Hepatocyte (in vitro differentiated cells): ENCODE measurements around the gene FCHSD2. TPM values are rescaled to one million over a fixed set of nuclear protein-coding genes. Genes with fewer than 3 reads are reported as not detected.

Experiments used
- DNase-seq: peaks from one replicate; pipeline ENCODE4 v3.0.0-alpha.2; 2016; ENCODE audit warnings: low spot score
- H2AFZ ChIP-seq: fragments of 200-600 bp; sonication (generic); 2 replicates; pipeline ENCODE4 v1.6.0; 2016; ENCODE audit warnings: antibody characterized with exemption, mild to moderate bottlenecking
- H3K27ac ChIP-seq: fragments of 200-600 bp; sonication (generic); 2 replicates; pipeline ENCODE4 v1.5.1; 2016; ENCODE audit warnings: mild to moderate bottlenecking
- H3K27me3 ChIP-seq: fragments of 200-600 bp; sonication (generic); 2 replicates; pipeline ENCODE4 v1.6.1; 2016
- H3K36me3 ChIP-seq: fragments of 200-600 bp; sonication (generic); replicated peaks from 2 replicates; pipeline ENCODE4 v1.5.1; 2016; ENCODE audit warnings: low read depth; ENCODE audit not compliant: insufficient read depth
- H3K4me1 ChIP-seq: fragments of 200-600 bp; sonication (generic); 2 replicates; pipeline ENCODE4 v1.5.1; 2016; ENCODE audit warnings: mild to moderate bottlenecking, moderate library complexity; ENCODE audit not compliant: insufficient read depth
- H3K4me2 ChIP-seq: fragments of 200-600 bp; sonication (generic); 2 replicates; pipeline ENCODE4 v1.6.0; 2016
- H3K4me3 ChIP-seq: fragments of 200-600 bp; sonication (generic); 2 replicates; pipeline ENCODE4 v1.5.1; 2016; ENCODE audit warnings: mild to moderate bottlenecking
- H3K79me2 ChIP-seq: fragments of 200-600 bp; sonication (generic); 2 replicates; pipeline ENCODE4 v1.6.0; 2017; ENCODE audit warnings: mild to moderate bottlenecking
- H3K9me2 ChIP-seq: fragments of 200-600 bp; sonication (generic); replicated peaks from 2 replicates; pipeline ENCODE4 v1.6.0; 2017; ENCODE audit warnings: mild to moderate bottlenecking; ENCODE audit not compliant: insufficient read depth
- H3K9me3 ChIP-seq: fragments of 200-600 bp; sonication (generic); 2 replicates; pipeline ENCODE4 v1.5.1; 2016; ENCODE audit warnings: low read depth, mild to moderate bottlenecking
- H4K20me1 ChIP-seq: fragments of 200-600 bp; sonication (generic); 2 replicates; pipeline ENCODE4 v1.6.0; 2016; ENCODE audit warnings: mild to moderate bottlenecking; ENCODE audit not compliant: insufficient read depth, poor library complexity, severe bottlenecking
- EZH2 ChIP-seq: fragments of 200-600 bp; sonication (generic); IDR thresholded peaks from 2 replicates; pipeline ENCODE4 v1.6.1; 2016; ENCODE audit warnings: antibody characterized with exemption, mild to moderate bottlenecking, borderline replicate concordance
- EZH2phosphoT487 ChIP-seq: fragments of 200-600 bp; sonication (generic); IDR thresholded peaks from one replicate; pipeline ENCODE4 v1.6.1; 2018; ENCODE audit warnings: antibody characterized with exemption, mild to moderate bottlenecking, low read depth, moderate library complexity; ENCODE audit not compliant: unreplicated experiment, severe bottlenecking
- WGBS: methylation state at CpG from one replicate; pipeline ENCODE4 v1.1.6; 2016; ENCODE audit warnings: low lambda C conversion rate; ENCODE audit errors: missing lambda C conversion rate; 5-methylcytosine and 5-hydroxymethylcytosine counted together
- polyA plus RNA-seq: library from polyadenylated mRNA; unstranded; fragments of >200 nt; fragmentation: Nextera tagmentation; extraction: Ambion mirVana; gene quantifications from 2 replicates; pipeline ENCODE4 v1.2.1, GENCODE V29; 2016
- total RNA-seq: library from RNA; depleted of rRNA; stranded (reverse); fragments of >200 nt; gene quantifications from 2 replicates; pipeline ENCODE4 v1.2.3, GENCODE V29; 2014
- TF ChIP-seq, protein P1 (sequence below): fragments of 200-600 bp; sonication (generic); IDR thresholded peaks from 2 replicates; pipeline ENCODE4 v1.5.1; 2016; ENCODE audit warnings: antibody characterized with exemption, mild to moderate bottlenecking; ENCODE audit not compliant: poor library complexity

The FCHSD2 gene
- total and polyA plus RNA-seq, 2 experiments from 2014 or later = 9.1 to 13.1 TPM

GRCh38 chr11:72885749-72886609 is 256.1 kb downstream of the FCHSD2 start:
- Histone ChIP-seq H3K4me1 (no peaks in the 10 kb centered on the region), H2AFZ (no peak overlapping the region)
- no peak for DNase-seq

GRCh38 chr11:72876147-72876546 is 266.0 kb downstream of the FCHSD2 start:
- H2AFZ ChIP-seq = no peak overlapping the region
- no peaks in the 10 kb centered on the region for H3K9me2 ChIP-seq
- H3K27ac ChIP-seq = no peak overlapping the region
- H3K4me3 ChIP-seq = no peak overlapping the region
- no peaks in the 10 kb centered on the region for H3K4me1 ChIP-seq
- no peaks in the 10 kb centered on the region for H3K79me2 ChIP-seq
- no peaks in the 10 kb centered on the region for H4K20me1 ChIP-seq
- no peaks in the 10 kb centered on the region for H3K36me3 ChIP-seq
- no peak overlapping the region for H3K4me2 ChIP-seq
- H3K9me3 ChIP-seq = no peaks in the 10 kb centered on the region
- WGBS = 95% methylated on average over 3 of the region's 3 CpGs
- TF ChIP-seq EZH2 = no peak
- TF ChIP-seq, protein P1, sequence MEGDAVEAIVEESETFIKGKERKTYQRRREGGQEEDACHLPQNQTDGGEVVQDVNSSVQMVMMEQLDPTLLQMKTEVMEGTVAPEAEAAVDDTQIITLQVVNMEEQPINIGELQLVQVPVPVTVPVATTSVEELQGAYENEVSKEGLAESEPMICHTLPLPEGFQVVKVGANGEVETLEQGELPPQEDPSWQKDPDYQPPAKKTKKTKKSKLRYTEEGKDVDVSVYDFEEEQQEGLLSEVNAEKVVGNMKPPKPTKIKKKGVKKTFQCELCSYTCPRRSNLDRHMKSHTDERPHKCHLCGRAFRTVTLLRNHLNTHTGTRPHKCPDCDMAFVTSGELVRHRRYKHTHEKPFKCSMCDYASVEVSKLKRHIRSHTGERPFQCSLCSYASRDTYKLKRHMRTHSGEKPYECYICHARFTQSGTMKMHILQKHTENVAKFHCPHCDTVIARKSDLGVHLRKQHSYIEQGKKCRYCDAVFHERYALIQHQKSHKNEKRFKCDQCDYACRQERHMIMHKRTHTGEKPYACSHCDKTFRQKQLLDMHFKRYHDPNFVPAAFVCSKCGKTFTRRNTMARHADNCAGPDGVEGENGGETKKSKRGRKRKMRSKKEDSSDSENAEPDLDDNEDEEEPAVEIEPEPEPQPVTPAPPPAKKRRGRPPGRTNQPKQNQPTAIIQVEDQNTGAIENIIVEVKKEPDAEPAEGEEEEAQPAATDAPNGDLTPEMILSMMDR = no peak
- TF ChIP-seq EZH2phosphoT487 = no peak
- DNase-seq = no peak
- H3K27me3 ChIP-seq = no peaks in the 10 kb centered on the region

More at GRCh38 chr11:72885749-72886609, 256.1 kb downstream of the FCHSD2 start:
- Histone ChIP-seq H3K27ac (no peak overlapping the region), H3K27me3 (no peaks in the 10 kb centered on the region), H3K4me3 (no peak overlapping the region), H3K9me2 (no peaks in the 10 kb centered on the region), H3K4me2 (no peak overlapping the region), H4K20me1 (no peaks in the 10 kb centered on the region), H3K36me3 (no peaks in the 10 kb centered on the region), H3K79me2 (no peaks in the 10 kb centered on the region), H3K9me3 (no peaks in the 10 kb centered on the region)
- 92% methylated on average over 3 of the region's 3 CpGs for WGBS
- no peak for TF ChIP-seq EZH2
- TF ChIP-seq, protein P1 = no peak
- no peak for TF ChIP-seq EZH2phosphoT487

- no peak for DNase-seq
- Histone ChIP-seq H3K27ac (no peak overlapping the region), H3K36me3 (no peaks in the 10 kb centered on the region), H3K27me3 (no peaks in the 10 kb centered on the region), H4K20me1 (no peaks in the 10 kb centered on the region), H3K4me1 (no peaks in the 10 kb centered on the region), H3K79me2 (no peaks in the 10 kb centered on the region), H3K9me2 (no peaks in the 10 kb centered on the region), H2AFZ (no peak overlapping the region), H3K9me3 (no peaks in the 10 kb centered on the region), H3K4me3 (no peak overlapping the region), H3K4me2 (no peak overlapping the region)
- WGBS = 96% methylated on average over 1 of the region's 1 CpG
- TF ChIP-seq EZH2 (no peak), EZH2phosphoT487 (no peak)
- TF ChIP-seq, protein P1 = no peak
These were observed 266.4 kb downstream of the FCHSD2 start for GRCh38 chr11:72875736-72876135.
